SK-N-MC (cell line): Measurements from ENCODE around the gene CAST.

Experiments
- EZH2 ChIP-seq: fragments of 200-600 bp; sonication (generic); IDR thresholded peaks from one replicate; pipeline ENCODE4 v1.6.1; 2017; ENCODE audit warnings: antibody characterized with exemption
- FOXP2 ChIP-seq: optimal IDR thresholded peaks from 2 replicates; pipeline ENCODE3; 2011; ENCODE audit warnings: mild to moderate bottlenecking, moderate library complexity; ENCODE audit not compliant: insufficient read depth; ENCODE audit errors: extremely low read length, control extremely low read depth
- POLR2AphosphoS5 ChIP-seq: IDR thresholded peaks from 2 replicates; pipeline ENCODE4 v1.6.1; 2012; ENCODE audit warnings: mild to moderate bottlenecking, low read depth, low read length, borderline replicate concordance

DNA sequence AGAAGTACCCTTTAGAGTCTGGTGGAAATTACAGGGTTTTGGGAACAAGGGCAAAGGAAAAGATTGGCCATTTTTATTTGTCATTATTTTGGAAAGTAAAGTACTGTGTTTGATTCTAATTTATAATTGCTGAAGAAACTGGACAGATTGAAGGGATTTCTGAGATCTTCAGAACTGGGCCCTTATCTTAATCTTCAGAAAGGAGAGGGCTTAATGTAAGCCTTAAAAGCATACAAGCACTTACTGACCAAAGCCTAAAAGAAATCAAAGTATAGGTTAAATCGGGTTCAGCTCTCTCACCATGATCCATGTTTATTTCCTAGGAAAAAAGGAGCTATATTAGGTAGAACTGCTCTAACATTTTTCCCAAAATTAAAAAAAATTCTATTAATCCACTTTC lies 109.9 kb downstream of the CAST start:
- no peak for TF ChIP-seq EZH2
- TF ChIP-seq POLR2AphosphoS5, result no peak
- no peak for TF ChIP-seq FOXP2
